NCI-H524 (cell line): ENCODE measurements around the gene SLC25A21.
A peak's percentile ranks its signal among the peaks of the same experiment; 100 is the strongest.

Source experiments
- DNase-seq, 2 experiments: peaks; one replicate each; lab custom pipeline; 2025; lab: John Stamatoyannopoulos, UW

The SLC25A21 gene

GRCh38 chr14:37143475-37143874 is 28.9 kb downstream of the SLC25A21 start:
- no peak for DNase-seq

DNA sequence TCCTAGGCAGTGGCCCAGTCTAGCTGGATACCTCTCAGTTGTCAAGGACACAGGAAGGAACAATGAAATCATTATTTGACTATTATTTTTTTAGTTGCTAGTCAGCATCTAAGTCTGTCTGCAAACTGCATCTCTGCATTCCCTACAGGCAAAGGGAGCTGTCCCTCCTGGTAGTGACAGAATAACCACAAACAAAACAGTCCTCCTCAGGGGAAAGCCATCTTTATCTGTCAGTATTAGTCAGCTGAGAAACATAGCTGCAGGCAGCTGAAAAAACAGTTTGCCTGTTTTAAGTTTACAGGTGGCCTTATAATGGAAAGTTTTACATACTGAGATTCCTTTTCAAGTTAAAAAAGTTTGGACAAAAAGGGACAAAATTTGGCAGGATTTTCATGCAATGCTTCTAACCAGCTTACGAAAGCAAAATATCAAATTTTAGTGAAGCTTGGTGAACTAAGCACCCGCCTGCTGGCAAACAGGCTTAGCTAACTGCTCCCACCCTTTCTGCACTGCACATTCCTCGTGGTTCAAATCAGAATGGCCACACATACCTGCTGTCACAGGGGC is 29.5 kb downstream of the SLC25A21 start:
- DNase-seq, result no peak

- DNase-seq, result no peak
Observed at GRCh38 chr14:37140176-37140575, 32.2 kb downstream of the SLC25A21 start.

DNA sequence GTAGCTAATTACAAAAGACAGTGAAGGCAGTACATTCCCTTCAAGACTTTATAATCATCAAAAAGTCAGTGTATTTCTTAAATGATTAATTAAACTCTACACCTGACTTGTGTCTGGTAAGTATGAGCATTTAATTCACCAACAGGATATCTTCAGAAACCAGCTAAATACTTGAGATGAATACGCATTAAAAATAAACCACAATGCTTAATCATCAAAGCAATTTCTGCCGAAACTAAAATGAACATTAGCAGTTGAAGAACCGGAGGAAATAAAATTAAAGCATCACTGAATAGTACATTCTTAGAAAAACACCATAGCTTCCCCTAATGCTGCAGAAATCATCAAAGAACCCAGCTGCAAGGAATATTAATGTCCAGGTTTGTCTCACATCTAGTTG is 32.7 kb downstream of the SLC25A21 start:
- DNase-seq, result no peak

DNA sequence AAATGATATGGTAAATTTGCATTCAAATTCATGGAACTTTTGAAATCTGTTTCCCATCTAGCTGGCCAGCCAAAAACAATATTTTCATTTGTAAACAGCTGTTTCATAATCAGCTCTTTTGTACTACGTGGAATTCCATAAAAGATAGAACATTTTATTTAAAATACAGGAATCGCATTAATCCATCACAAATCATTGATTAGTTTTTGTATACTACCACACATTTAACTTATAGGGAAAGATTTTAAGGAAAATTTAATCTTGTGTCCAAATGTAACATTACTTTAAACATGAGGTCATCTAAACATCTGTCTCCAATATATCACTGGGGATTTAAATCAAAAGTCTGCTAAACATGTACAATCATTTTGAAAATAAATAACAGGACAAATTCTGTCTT is 33.5 kb downstream of the SLC25A21 start:
- DNase-seq, result no peak

DNA sequence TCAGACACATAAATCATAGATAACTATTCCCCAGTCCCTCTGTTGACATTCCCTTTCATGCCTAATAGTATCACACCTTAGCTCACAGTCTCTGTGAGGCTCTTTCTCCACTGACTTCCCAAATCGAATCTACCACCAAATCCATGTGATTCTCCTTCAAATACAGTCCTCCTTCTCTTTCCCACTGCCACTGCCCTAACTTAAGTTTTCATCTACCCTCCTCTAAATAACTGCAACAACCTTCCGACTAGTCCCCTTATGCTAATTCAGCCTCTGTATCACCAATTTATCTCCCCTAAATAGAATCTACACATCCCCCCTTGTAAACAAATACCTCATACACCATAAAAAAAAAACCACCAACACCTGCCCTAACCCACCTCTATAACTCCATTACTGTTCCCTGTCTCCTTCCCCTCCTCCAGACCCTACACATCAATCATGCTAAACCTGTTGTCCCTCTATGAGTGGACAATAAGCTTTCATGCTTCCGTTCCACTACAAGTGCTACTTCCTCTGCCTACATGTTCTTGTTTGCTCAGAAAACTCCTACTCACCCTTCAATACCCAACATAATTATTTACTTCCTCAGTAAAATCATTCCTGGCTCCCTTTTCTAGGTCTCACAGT is 39.0 kb downstream of the SLC25A21 start:
- DNase-seq, result no peak

GRCh38 chr14:37131205-37131604 is 41.2 kb downstream of the SLC25A21 start:
- DNase-seq, result no peak

DNA sequence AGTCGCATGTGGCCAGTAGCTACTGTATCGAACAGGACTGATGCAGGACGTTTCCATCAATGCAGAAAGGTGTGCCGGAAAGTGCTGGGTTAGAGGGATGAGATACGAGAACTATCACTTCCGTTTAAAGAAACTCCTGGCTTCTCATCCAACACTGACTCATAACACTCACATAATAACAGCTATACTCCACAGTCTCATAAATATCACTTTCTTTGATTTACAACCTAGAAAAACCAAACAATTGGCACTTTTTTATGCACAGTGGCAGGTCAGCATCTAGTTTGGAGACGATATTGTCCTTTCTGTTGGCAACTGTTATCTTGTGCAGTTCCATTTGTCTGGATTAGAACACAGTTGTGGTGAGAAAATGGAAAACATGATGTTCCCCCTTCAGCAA is 43.4 kb downstream of the SLC25A21 start:
- no peak for DNase-seq

GRCh38 chr14:37124614-37125013 is 47.8 kb downstream of the SLC25A21 start:
- DNase-seq, result peak in 1 of 2 experiments; percentile 24

GRCh38 chr14:37122919-37123639 is 49.3 kb downstream of the SLC25A21 start:
- no peak for DNase-seq

- DNase-seq, result no peak
Observed at GRCh38 chr14:37122288-37122687, 50.1 kb downstream of the SLC25A21 start.

DNA sequence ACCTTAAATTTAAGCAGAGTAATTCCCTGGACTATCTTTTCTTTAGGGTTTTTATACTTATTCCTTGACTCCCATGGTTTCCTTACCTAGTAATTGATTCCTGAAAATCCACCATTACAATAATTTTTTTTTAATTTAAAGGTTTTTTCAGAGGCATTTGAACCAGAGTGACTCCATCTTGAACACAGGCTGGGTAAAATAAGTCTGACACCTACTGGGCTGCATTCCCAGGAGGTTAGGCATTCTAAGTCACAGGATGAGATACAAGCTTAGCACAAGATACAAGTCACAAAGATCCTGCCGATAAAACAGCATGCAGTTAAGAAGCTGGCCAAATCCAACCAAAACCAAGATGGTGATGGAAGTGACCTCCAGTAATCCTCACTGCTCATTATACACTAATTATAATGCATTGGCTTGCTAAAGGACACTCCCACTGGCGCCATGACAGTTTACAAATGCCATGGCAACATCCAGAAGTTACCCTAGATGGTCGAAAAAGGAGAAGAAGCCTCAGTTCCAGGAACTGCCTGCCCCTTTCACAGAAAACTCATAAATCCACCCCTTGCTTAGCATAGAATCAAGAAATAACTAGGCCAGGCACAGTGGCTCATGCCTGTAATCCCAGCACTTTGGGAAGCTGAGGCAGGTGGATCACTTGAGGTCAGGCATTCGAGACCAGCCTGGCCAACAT is 53.6 kb downstream of the SLC25A21 start:
- DNase-seq, result no peak

- peak; percentile 43 to 78 for DNase-seq
Observed at GRCh38 chr14:37116933-37117849, 55.2 kb downstream of the SLC25A21 start.

DNA sequence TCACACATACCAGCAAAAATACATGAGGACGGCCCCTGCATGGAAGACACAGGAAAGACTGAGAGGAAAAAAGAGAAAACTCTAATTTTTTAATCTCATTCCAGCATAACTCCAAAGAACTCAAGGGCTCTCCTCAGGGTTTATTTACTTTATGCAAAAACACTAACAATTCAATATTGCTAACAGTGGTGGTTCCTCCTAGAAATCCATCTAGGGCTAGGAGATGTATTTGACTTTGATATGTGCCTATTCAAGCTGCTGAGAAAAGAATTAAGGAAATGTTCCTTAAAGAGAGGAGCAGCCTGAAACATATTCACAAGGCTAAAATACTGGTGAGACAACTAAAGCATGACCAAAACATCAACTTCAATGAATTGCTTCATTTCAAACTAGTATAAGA is 57.0 kb downstream of the SLC25A21 start:
- DNase-seq, result no peak

DNA sequence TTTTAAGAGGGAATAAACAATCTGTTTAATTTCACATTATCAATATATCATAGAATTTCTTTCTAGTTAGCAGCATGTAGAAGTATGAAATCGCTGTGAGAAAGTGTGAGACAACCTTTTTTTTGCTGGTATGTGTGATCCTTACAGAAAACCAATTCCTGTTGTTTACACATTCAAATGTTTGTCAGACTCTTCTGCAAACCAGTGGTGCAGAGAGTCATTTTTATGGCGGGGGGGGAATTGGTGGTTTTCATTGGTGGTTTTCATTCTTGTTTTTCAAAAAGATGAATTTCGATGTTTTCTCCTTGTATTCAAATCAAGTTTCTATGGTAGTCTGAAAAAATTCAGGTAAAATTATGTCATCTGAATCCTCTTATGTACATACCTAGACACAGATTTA is 57.8 kb downstream of the SLC25A21 start:
- DNase-seq, result no peak

DNA sequence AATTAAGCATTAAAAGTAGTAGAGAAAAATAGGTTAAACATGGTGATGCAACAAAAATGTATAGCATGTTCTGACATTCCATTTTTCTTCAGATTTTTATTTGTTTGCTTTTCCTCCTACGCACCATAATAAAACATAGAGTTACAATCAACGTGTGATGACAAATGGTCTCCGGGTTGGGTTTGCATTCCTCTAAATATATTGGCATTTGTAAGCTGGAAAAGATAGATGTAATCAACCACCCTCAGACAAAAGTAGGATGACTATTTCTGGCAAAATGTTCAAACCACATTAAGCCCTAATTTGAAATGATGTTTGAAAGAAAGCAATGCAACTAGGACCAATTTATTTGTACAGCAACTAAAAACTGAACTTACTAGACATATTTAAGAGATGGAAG is 58.4 kb downstream of the SLC25A21 start:
- no peak for DNase-seq

- DNase-seq, result no peak
Observed at GRCh38 chr14:37098132-37098531, 74.3 kb downstream of the SLC25A21 start.

DNA sequence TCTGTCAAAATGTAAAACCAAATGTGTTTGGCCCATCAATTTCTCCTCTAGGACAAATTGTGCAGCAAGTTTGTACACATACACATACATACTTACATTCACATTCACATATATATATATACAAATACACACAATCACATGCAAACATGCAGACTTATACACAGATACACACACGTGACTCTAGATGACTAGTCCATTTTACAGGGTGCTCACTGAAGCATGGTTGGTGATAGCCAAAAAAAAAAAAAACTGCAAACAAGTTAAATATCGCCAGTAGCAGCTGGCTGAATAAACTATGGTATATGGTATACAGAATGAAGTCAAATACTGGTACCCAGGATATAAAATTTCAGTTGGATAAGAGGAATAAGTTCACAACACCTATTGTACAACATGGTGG is 77.9 kb downstream of the SLC25A21 start:
- no peak for DNase-seq

DNA sequence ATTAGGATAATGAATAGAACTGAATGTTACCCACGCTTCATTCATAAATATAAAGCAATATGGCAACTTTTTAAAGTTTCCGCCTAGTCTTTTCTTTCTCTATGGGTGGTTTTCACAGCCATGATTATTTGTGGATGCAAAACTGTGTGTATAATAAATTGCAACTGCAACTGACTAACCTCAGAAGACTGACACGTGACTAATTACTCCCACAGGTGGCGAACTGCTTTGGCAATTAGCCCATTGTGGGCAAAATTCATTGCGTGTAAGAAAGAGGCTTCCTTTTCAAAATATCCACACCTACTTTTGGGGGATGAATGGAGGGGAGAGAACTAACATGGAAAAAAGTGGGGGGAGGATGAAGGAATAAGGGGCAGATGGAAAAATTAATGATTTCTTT is 79.0 kb downstream of the SLC25A21 start:
- DNase-seq, result no peak

DNA sequence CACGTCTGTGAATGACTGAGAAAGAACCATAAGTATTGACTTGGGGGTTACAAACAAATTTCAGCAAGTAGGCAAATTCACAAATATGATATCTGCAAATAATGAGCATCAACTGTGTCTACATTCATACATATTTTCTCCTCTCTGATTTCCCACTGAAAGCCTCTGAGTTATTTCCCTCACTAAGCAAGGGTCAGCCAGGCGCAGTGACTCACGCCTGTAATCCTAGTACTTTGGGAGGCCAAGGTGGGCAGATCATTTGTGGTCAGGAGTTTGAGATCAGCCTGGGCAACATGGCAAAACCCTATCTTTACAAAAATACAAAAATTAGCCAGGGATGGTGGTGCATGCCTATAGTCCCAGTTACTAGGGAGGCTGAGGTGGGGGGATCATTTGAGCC is 80.8 kb downstream of the SLC25A21 start:
- no peak for DNase-seq

- peak in 1 of 2 experiments; percentile 37 for DNase-seq
Observed at GRCh38 chr14:37090026-37090425, 82.4 kb downstream of the SLC25A21 start.

DNA sequence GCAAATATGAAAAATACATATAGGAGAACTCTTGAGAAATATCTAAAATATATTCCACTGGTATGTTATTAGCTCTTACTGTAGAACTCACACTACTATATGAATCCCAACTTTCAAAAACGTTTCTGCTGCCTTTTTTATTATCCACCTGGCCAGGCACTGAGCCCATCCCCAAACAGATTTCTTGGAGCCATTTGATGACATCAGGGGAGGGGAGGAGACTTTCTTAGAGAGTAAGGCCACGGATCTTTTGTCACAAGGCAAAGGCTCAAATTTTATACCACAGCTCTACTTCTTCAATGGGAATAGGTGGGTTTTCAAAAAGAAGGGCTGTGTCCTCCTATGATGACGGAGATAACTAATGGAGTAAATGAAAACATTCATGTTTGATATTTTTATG is 83.0 kb downstream of the SLC25A21 start:
- DNase-seq, result peak in 1 of 2 experiments; percentile 15
